Neural cell (in vitro differentiated cells): Measurements from ENCODE around the gene ATP5F1D. TPM values are rescaled to one million over a fixed set of nuclear protein-coding genes. Genes with fewer than 3 reads are reported as not detected.

Source experiments
- H2AFZ ChIP-seq: fragments of 200-600, 300-800 bp; sonication (generic), shearing (Covaris generic); 2 replicates; pipeline ENCODE4 v1.6.0; 2014; ENCODE audit warnings: low read depth, mild to moderate bottlenecking, antibody characterized with exemption, low read length, moderate library complexity
- H3F3A ChIP-seq: fragments of 200-600 bp; shearing (Covaris generic); 2 replicates; pipeline ENCODE4 v1.6.1; 2016; ENCODE audit warnings: mild to moderate bottlenecking, moderate library complexity, mixed read lengths, antibody characterized with exemption, low read length; ENCODE audit not compliant: insufficient read depth, poor library complexity, severe bottlenecking
- H3K27ac ChIP-seq: fragments of 200-600, 300-800 bp; sonication (generic), shearing (Covaris generic); 2 replicates; pipeline ENCODE4 v1.5.1; 2014; ENCODE audit warnings: mild to moderate bottlenecking, low read length, moderate library complexity
- H3K27me3 ChIP-seq: fragments of 300-800, 200-600 bp; sonication (generic), shearing (Covaris generic); 2 replicates; pipeline ENCODE4 v1.6.0; 2014; ENCODE audit warnings: mild to moderate bottlenecking, low read depth, low read length, moderate library complexity; ENCODE audit not compliant: insufficient read depth
- H3K36me3 ChIP-seq: fragments of 300-800, 200-600 bp; sonication (generic), shearing (Covaris generic); 2 replicates; pipeline ENCODE4 v1.5.1; 2014; ENCODE audit warnings: mild to moderate bottlenecking, antibody characterized with exemption, low read length, moderate library complexity; ENCODE audit not compliant: insufficient read depth
- H3K4me2 ChIP-seq: fragments of 300-800, 200-600 bp; sonication (generic), shearing (Covaris generic); 2 replicates; pipeline ENCODE4 v1.6.0; 2014; ENCODE audit warnings: mild to moderate bottlenecking, low read length
- H3K4me3 ChIP-seq: fragments of 300-800, 200-600 bp; sonication (generic), shearing (Covaris generic); 2 replicates; pipeline ENCODE4 v1.5.1; 2014; ENCODE audit warnings: mild to moderate bottlenecking, low read length, moderate library complexity
- H3K79me2 ChIP-seq: fragments of 200-600 bp; shearing (Covaris generic); replicated peaks from 2 replicates; pipeline ENCODE4 v1.6.0; 2014; ENCODE audit warnings: mild to moderate bottlenecking, low read length, moderate library complexity; ENCODE audit not compliant: insufficient read depth
- H3K9ac ChIP-seq: fragments of 300-800, 200-600 bp; sonication (generic), shearing (Covaris generic); 2 replicates; pipeline ENCODE4 v1.6.1; 2016; ENCODE audit warnings: mild to moderate bottlenecking, low read length, mixed read lengths
- H3K9me2 ChIP-seq: fragments of 200-600 bp; shearing (Covaris generic); 2 replicates; pipeline ENCODE4 v1.6.1; 2016; ENCODE audit warnings: mild to moderate bottlenecking, low read length, mixed read lengths; ENCODE audit not compliant: insufficient read depth
- H3K9me3 ChIP-seq: fragments of 200-600, 300-800 bp; sonication (generic), shearing (Covaris generic); 2 replicates; pipeline ENCODE4 v1.6.1; 2016; ENCODE audit warnings: mild to moderate bottlenecking, mixed run types, low read length, moderate library complexity, mixed read lengths
- H4K20me1 ChIP-seq: fragments of 200-600 bp; shearing (Covaris generic); 2 replicates; pipeline ENCODE4 v1.6.1; 2016; ENCODE audit warnings: mild to moderate bottlenecking, mixed run types; ENCODE audit not compliant: insufficient read depth
- EP300 ChIP-seq: fragments of 450-650 bp; conservative IDR thresholded peaks from 2 replicates; pipeline ENCODE4 v1.6.1; 2014; ENCODE audit warnings: antibody characterized with exemption, mild to moderate bottlenecking, moderate library complexity; ENCODE audit not compliant: poor library complexity, severe bottlenecking
- EZH2 ChIP-seq: fragments of 200-600, 300-800 bp; shearing (Covaris generic), sonication (generic); IDR thresholded peaks from 2 replicates; pipeline ENCODE4 v1.6.1; 2014; ENCODE audit warnings: antibody characterized with exemption, low read length, borderline replicate concordance, mild to moderate bottlenecking; ENCODE audit not compliant: insufficient read depth, poor library complexity, severe bottlenecking
- MXI1 ChIP-seq: fragments of 450-650 bp; conservative IDR thresholded peaks from 2 replicates; pipeline ENCODE4 v1.6.1; 2014; ENCODE audit warnings: antibody characterized with exemption, mild to moderate bottlenecking; ENCODE audit not compliant: poor library complexity, severe bottlenecking
- POLR2AphosphoS5 ChIP-seq: IDR thresholded peaks from 2 replicates; pipeline ENCODE4 v1.6.1; 2012
- RAD21 ChIP-seq: fragments of 450-650 bp; conservative IDR thresholded peaks from 2 replicates; pipeline ENCODE4 v1.6.1; 2014; ENCODE audit warnings: antibody characterized with exemption, mild to moderate bottlenecking, moderate library complexity
- SMC3 ChIP-seq: fragments of 450-650 bp; conservative IDR thresholded peaks from 2 replicates; pipeline ENCODE4 v1.6.1; 2014; ENCODE audit warnings: antibody characterized with exemption, mild to moderate bottlenecking, moderate library complexity; ENCODE audit not compliant: poor library complexity
- TAF1 ChIP-seq: IDR thresholded peaks from 2 replicates; pipeline ENCODE4 v1.6.1; 2012; ENCODE audit warnings: low read depth
- polyA plus RNA-seq: library from polyadenylated mRNA; depleted of rRNA; stranded (reverse); fragments of >200 nt; gene quantifications from 2 replicates; pipeline ENCODE4 v1.2.3, GENCODE V29; 2014
- TF ChIP-seq, protein P1 (sequence below): IDR thresholded peaks from 2 replicates; pipeline ENCODE4 v1.6.1; 2012; ENCODE audit warnings: borderline replicate concordance
- TF ChIP-seq, protein P2 (sequence below): fragments of 450-650 bp; IDR thresholded peaks from 2 replicates; pipeline ENCODE4 v1.5.1; 2014; ENCODE audit warnings: antibody characterized with exemption, mild to moderate bottlenecking, moderate library complexity; ENCODE audit not compliant: poor library complexity, severe bottlenecking

Gene ATP5F1D
- polyA plus RNA-seq, 1 donor from 2014 or later: 47.8 TPM

DNA sequence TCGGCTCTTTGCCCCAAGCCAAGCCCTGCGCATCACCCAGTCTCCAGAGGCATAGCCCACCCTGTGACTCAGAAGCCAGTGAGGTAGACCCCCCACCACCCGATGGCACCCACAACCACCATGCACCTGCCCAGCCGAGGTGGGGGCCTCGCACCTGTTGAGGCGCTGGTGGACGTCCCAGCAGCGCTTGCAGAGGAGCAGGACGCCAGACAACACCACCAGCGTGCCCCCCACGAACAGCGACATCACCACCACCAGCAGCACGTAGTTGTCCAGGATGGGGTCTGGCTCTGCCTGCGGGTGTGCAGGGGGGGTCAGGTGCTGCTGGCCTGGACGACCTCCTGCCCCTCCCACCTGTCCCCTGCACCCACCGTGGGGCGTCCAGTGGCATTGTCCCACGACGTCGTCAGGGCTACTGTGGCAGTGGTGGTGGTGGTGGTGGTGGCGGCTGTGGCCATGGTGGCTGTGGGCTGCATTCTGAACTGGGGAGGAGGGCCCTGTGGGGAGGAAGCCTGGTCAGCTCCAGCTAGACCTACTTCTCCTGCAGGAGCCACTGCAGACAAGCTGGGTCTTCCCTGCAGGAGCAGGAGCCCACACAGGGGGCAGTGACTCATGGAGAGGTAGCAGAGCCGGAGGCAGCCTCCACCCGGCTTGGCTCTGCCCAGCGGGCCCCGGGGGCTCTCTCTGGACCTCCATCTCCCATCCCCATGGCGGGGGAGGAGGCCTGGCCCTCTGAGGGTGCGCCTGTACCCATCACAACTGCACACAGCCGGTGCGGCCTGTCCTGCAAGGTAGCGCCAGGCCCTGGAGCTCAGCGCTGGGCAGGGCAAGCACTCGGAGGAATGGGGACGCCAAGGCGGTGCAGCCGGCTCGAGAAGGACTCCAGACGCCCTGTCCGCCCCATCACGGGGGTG is 5.7 kb upstream of the ATP5F1D start:
- Histone ChIP-seq H3K4me3 (peak overlapping the region; percentile 85), H3K27me3 (no peaks in the 10 kb centered on the region), H3F3A (peaks cover 4% of the 10 kb centered on the region), H3K4me2 (peak overlapping the region; percentile 82), H3K9ac (peak overlapping the region; percentile 93), H3K36me3 (no peaks in the 10 kb centered on the region), H2AFZ (no peak overlapping the region), H3K9me3 (no peaks in the 10 kb centered on the region), H3K27ac (peak overlapping the region; percentile 78), H3K79me2 (peaks cover 13% of the 10 kb centered on the region), H4K20me1 (no peaks in the 10 kb centered on the region), H3K9me2 (no peaks in the 10 kb centered on the region)
- TF ChIP-seq MXI1 (no peak), EZH2 (no peak), RAD21 (no peak), TAF1 (no peak), EP300 (no peak), SMC3 (no peak), POLR2AphosphoS5 (no peak)
- TF ChIP-seq, protein P1, sequence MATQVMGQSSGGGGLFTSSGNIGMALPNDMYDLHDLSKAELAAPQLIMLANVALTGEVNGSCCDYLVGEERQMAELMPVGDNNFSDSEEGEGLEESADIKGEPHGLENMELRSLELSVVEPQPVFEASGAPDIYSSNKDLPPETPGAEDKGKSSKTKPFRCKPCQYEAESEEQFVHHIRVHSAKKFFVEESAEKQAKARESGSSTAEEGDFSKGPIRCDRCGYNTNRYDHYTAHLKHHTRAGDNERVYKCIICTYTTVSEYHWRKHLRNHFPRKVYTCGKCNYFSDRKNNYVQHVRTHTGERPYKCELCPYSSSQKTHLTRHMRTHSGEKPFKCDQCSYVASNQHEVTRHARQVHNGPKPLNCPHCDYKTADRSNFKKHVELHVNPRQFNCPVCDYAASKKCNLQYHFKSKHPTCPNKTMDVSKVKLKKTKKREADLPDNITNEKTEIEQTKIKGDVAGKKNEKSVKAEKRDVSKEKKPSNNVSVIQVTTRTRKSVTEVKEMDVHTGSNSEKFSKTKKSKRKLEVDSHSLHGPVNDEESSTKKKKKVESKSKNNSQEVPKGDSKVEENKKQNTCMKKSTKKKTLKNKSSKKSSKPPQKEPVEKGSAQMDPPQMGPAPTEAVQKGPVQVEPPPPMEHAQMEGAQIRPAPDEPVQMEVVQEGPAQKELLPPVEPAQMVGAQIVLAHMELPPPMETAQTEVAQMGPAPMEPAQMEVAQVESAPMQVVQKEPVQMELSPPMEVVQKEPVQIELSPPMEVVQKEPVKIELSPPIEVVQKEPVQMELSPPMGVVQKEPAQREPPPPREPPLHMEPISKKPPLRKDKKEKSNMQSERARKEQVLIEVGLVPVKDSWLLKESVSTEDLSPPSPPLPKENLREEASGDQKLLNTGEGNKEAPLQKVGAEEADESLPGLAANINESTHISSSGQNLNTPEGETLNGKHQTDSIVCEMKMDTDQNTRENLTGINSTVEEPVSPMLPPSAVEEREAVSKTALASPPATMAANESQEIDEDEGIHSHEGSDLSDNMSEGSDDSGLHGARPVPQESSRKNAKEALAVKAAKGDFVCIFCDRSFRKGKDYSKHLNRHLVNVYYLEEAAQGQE: no peak
- TF ChIP-seq, protein P2, sequence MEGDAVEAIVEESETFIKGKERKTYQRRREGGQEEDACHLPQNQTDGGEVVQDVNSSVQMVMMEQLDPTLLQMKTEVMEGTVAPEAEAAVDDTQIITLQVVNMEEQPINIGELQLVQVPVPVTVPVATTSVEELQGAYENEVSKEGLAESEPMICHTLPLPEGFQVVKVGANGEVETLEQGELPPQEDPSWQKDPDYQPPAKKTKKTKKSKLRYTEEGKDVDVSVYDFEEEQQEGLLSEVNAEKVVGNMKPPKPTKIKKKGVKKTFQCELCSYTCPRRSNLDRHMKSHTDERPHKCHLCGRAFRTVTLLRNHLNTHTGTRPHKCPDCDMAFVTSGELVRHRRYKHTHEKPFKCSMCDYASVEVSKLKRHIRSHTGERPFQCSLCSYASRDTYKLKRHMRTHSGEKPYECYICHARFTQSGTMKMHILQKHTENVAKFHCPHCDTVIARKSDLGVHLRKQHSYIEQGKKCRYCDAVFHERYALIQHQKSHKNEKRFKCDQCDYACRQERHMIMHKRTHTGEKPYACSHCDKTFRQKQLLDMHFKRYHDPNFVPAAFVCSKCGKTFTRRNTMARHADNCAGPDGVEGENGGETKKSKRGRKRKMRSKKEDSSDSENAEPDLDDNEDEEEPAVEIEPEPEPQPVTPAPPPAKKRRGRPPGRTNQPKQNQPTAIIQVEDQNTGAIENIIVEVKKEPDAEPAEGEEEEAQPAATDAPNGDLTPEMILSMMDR: no peak

DNA sequence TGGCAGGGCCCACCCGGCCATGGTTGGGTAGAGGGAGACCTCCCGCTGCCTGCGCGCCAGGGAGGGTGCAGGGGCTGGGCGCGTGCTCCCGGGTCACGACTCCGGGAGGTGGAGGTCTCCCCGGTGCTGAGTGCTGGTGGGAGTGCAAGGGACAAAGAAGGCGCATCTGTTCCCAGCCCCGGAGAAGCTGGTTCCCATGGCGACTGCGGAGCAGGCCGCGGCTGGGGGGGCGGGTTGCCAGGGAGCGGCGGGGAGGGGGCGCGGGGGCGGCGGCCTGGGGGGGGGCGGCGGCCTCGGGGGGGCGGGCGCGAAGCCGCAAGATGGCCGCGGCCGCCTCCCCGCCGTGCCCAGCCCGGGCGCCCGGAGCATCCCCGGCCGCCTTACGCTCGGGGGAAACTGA is 5.0 kb upstream of the ATP5F1D start:
- H2AFZ ChIP-seq: no peak overlapping the region
- peak overlapping the region; percentile 82 for H3K4me2 ChIP-seq
- no peaks in the 10 kb centered on the region for H3K27me3 ChIP-seq
- H3K9me2 ChIP-seq: no peaks in the 10 kb centered on the region
- H3K4me3 ChIP-seq: peak overlapping the region; percentile 85
- H3F3A ChIP-seq: peaks cover 4% of the 10 kb centered on the region
- no peaks in the 10 kb centered on the region for H4K20me1 ChIP-seq
- no peaks in the 10 kb centered on the region for H3K9me3 ChIP-seq
- no peaks in the 10 kb centered on the region for H3K36me3 ChIP-seq
- H3K9ac ChIP-seq: peak overlapping the region; percentile 93
- H3K27ac ChIP-seq: peak overlapping the region; percentile 82
- TF ChIP-seq SMC3 (no peak), EZH2 (no peak), MXI1 (peak; percentile 29), POLR2AphosphoS5 (peak; percentile 21), RAD21 (no peak)
- H3K79me2 ChIP-seq: peaks cover 13% of the 10 kb centered on the region
